GM12878 (cell line): ENCODE results near the gene DLGAP5. TPM values are rescaled to one million over a fixed set of nuclear protein-coding genes. Genes with fewer than 3 reads are reported as not detected.

Experiments
- ATAC-seq: fragments of 200-7000 bp; cut with Tn5 transposase; 3 replicates; pipeline ENCODE4 v1.9.1; 2020; ENCODE audit warnings: mild to moderate bottlenecking, moderate library complexity
- BruUV-seq: library from RNA; stranded (reverse); fragments of 400-500 nt; replicated peaks from 2 replicates; lab custom pipeline; 2021; lab: Mats Ljungman, UMichigan
- CTCF ChIA-PET: fragments of 300-600 bp; sonication (Branson Sonifier 250); formaldehyde crosslinking; extraction: SDS; loops from one replicate; lab custom pipeline; 2021; ENCODE audit warnings: inconsistent platforms; lab: Yijun Ruan, JAX
- POLR2A ChIA-PET: fragments of 350-600 bp; formaldehyde crosslinking; extraction: SDS; loops from one replicate; lab custom pipeline; 2021; ENCODE audit warnings: inconsistent platforms; lab: Charles Lee
- RAD21 ChIA-PET: fragments of 300-600 bp; sonication (Branson Sonifier 250); formaldehyde crosslinking; loops from one replicate; lab custom pipeline; 2023; ENCODE audit warnings: antibody characterized with exemption; ENCODE audit not compliant: unreplicated experiment; lab: Charles Lee
- SMC1A ChIA-PET: fragments of 300-600 bp; sonication (Branson Sonifier 250); formaldehyde crosslinking; loops from one replicate; lab custom pipeline; 2023; ENCODE audit not compliant: unreplicated experiment, uncharacterized antibody; lab: Charles Lee
- DNase-seq: peaks from one replicate; pipeline ENCODE4 v3.0.0-alpha.2; 2011; ENCODE audit warnings: low read depth, low spot score
- FAIRE-seq: peaks from 3 replicates; lab custom pipeline; 2011; peaks lifted over from hg19 to GRCh38; lab: Jason Lieb, UNC
- H2AFZ ChIP-seq: 2 replicates; pipeline ENCODE4 v1.6.0; 2011; ENCODE audit warnings: low read depth, low read length, control low read depth; ENCODE audit not compliant: control insufficient read depth
- H3K27ac ChIP-seq: 2 replicates; pipeline ENCODE4 v1.5.1; 2011; ENCODE audit warnings: control low read depth; ENCODE audit not compliant: control insufficient read depth, insufficient read depth
- H3K27me3 ChIP-seq, 2 experiments: replicated peaks in 1 of 2; 2 replicates each; pipeline versions ENCODE4 v1.6.0 to v1.6.1; 2011; ENCODE audit warnings: low read length in 1 of 2; ENCODE audit not compliant: control insufficient read depth in 2 of 2, insufficient read depth in 2 of 2
- H3K36me3 ChIP-seq, 2 experiments: 2 replicates each; pipeline ENCODE4 v1.5.1; 2011; ENCODE audit warnings: low read length in 1 of 2; ENCODE audit not compliant: control insufficient read depth in 2 of 2, insufficient read depth in 2 of 2
- H3K4me1 ChIP-seq: 2 replicates; pipeline ENCODE4 v1.6.1; 2011; ENCODE audit warnings: mild to moderate bottlenecking, low read length, moderate library complexity, mixed read lengths; ENCODE audit not compliant: control insufficient read depth, insufficient read depth
- H3K4me2 ChIP-seq: 2 replicates; pipeline ENCODE4 v1.6.0; 2011; ENCODE audit warnings: control low read depth; ENCODE audit not compliant: control insufficient read depth, insufficient read depth
- H3K4me3 ChIP-seq: fragments of 200-600 bp; sonication (generic); 2 replicates; pipeline ENCODE4 v1.5.1; 2016
- H3K79me2 ChIP-seq: 2 replicates; pipeline ENCODE4 v1.6.0; 2011; ENCODE audit warnings: low read length; ENCODE audit not compliant: control insufficient read depth, insufficient read depth
- H3K9ac ChIP-seq: 2 replicates; pipeline ENCODE4 v1.8.0; 2011; ENCODE audit warnings: low read length, control low read depth, mixed read lengths; ENCODE audit not compliant: control insufficient read depth, insufficient read depth
- H3K9me3 ChIP-seq: replicated peaks from 3 replicates; pipeline ENCODE4 v1.5.1; 2011; ENCODE audit warnings: mild to moderate bottlenecking, low read length; ENCODE audit not compliant: control insufficient read depth, insufficient read depth
- H4K20me1 ChIP-seq: 2 replicates; pipeline ENCODE4 v1.6.0; 2011; ENCODE audit not compliant: control insufficient read depth, insufficient read depth
- BMI1 ChIP-seq: fragments of 450-650 bp; IDR thresholded peaks from 2 replicates; pipeline ENCODE4 v1.6.1; 2016; ENCODE audit warnings: mild to moderate bottlenecking, moderate library complexity, borderline replicate concordance
- CBFB ChIP-seq: IDR thresholded peaks from 2 replicates; pipeline ENCODE4 v1.6.1; 2016; ENCODE audit warnings: antibody characterized with exemption, low read depth
- CREM ChIP-seq: IDR thresholded peaks from 2 replicates; pipeline ENCODE4 v1.6.1; 2014; ENCODE audit warnings: antibody characterized with exemption, low read depth
- KDM1A ChIP-seq: fragments of 200-600 bp; sonication (generic); IDR thresholded peaks from 2 replicates; pipeline ENCODE4 v1.6.1; 2016; ENCODE audit warnings: borderline replicate concordance
- KLF5 ChIP-seq: fragments of 450-650 bp; IDR thresholded peaks from 2 replicates; pipeline ENCODE4 v1.6.1; 2014; ENCODE audit warnings: mild to moderate bottlenecking; ENCODE audit not compliant: partially characterized antibody
- PAX5 ChIP-seq: IDR thresholded peaks from 2 replicates; pipeline ENCODE4 v1.6.1; 2011; ENCODE audit warnings: low read depth, low read length, borderline replicate concordance
- RFX5 ChIP-seq: IDR thresholded peaks from 2 replicates; pipeline ENCODE4 v1.6.1; 2011; ENCODE audit warnings: low read depth, low read length, improper control_type of control experiment
- TCF7 ChIP-seq: IDR thresholded peaks from 2 replicates; pipeline ENCODE4 v1.6.1; 2014; ENCODE audit warnings: antibody characterized with exemption, borderline replicate concordance
- YBX1 ChIP-seq: fragments of 450-650 bp; IDR thresholded peaks from 2 replicates; pipeline ENCODE4 v1.6.1; 2016; ENCODE audit warnings: antibody characterized with exemption
- ZNF24 ChIP-seq: fragments of 450-650 bp; IDR thresholded peaks from 2 replicates; pipeline ENCODE4 v1.6.1; 2017; ENCODE audit warnings: antibody characterized with exemption, mild to moderate bottlenecking
- WGBS: methylation state at CpG from one replicate; pipeline ENCODE4 v1.1.6; 2016; ENCODE audit warnings: low lambda C conversion rate; ENCODE audit not compliant: insufficient replicate concordance, insufficient coverage; ENCODE audit errors: missing lambda C conversion rate; 5-methylcytosine and 5-hydroxymethylcytosine counted together
- in situ Hi-C: fragments of 300-500 bp; cut with MboI; formaldehyde crosslinking; loops from 9 replicates; pipeline ENCODE4 v1.14.3; 2018; ENCODE audit warnings: mixed read lengths
- intact Hi-C: fragments of 100-400 bp; cut with micrococcal nuclease; formaldehyde crosslinking; loops from one replicate; pipeline ENCODE4 v1.14.2; 2022; ENCODE audit not compliant: unreplicated experiment
- polyA plus RNA-seq, 11 experiments: library from polyadenylated mRNA; depleted of rRNA in 4 of 11; unstranded in 6 of 11; stranded (reverse) in 5 of 11; fragments of >200 nt; fragmentation: Nextera tagmentation in 4 of 11; fragmentation: Illumina TruSeq in 1 of 11; extraction: Ambion mirVana in 4 of 11; extraction: Trizol in 1 of 11; gene quantifications; 1 replicate in 1 of 11; 2 replicates in 10 of 11; pipeline versions ENCODE4 v1.2.1 to v1.2.3, GENCODE V29; 2011 to 2016; ENCODE audit warnings: inconsistent platforms in 2 of 11, missing spikeins in 2 of 11, low read depth in 1 of 11
- total RNA-seq, 4 experiments: library from RNA; depleted of rRNA in 3 of 4; stranded (reverse); fragments of >200 nt in 3 of 4; fragmentation: Illumina TruSeq in 1 of 4; extraction: Trizol in 1 of 4; gene quantifications; 2 replicates each; pipeline versions ENCODE4 v1.2.1 to v1.2.3, GENCODE V29; 2013 to 2021
- TF ChIP-seq, protein P1 (sequence below): IDR thresholded peaks from 2 replicates; pipeline ENCODE4 v1.6.1; 2012; ENCODE audit warnings: low read depth, low read length, improper control_type of control experiment
- TF ChIP-seq, protein P2 (sequence below): IDR thresholded peaks from 2 replicates; pipeline ENCODE4 v1.6.1; 2011; ENCODE audit warnings: low read depth, low read length, improper control_type of control experiment, borderline replicate concordance
- TF ChIP-seq, protein P3 (sequence below): IDR thresholded peaks from 2 replicates; pipeline ENCODE4 v1.6.1; 2012; ENCODE audit warnings: mild to moderate bottlenecking, low read depth, low read length
- TF ChIP-seq, protein P4 (sequence below): fragments of 450-650 bp; IDR thresholded peaks from 2 replicates; pipeline ENCODE4 v1.6.1; 2017; ENCODE audit warnings: mild to moderate bottlenecking, moderate library complexity

The DLGAP5 gene
- total and polyA plus RNA-seq, 10 of the 15 experiments (the other 5 are each of a cell fraction or from before 2014, with no cell fraction given) = 40.9 to 106 (median 67.6) TPM

DNA sequence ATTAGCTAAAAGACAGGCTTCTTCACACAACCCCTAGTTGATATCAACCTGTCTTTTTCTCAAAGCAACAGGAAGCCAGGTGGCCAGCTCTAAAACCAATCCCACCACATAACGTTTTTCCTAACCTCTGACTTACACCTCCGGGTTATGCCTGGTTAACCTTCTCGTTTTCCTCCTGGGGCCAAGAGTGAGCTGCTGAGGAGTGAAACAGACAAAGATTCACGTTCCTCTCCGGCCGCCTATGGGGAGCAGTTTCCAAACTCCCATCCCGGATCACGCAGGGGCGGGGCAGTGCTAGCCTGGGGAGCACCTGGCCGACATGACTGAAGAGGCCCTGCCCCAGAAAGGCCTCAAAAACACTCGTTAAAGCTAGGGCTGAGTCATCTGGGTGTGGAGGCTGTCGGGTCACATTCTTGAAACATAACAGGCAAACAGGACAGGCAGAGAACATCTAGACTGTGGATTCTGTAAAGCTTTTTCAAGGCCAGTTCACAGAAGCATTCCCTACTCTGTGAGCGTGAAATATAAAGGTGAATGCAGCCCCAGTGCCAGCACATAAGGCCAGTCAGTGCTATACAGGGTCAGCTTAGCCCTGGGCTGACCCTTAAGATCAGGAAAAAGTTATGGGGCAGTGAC, 88.3 kb downstream of the DLGAP5 start:
- Histone ChIP-seq H2AFZ (peak overlapping the region; percentile 63), H3K9ac (peak overlapping the region; percentile 77), H3K4me3 (peak overlapping the region; percentile 2; the same call in 1 of the 2 replicates), H3K36me3 (no peaks in the 10 kb centered on the region), H3K27ac (peak overlapping the region; percentile 99), H3K4me2 (peak overlapping the region; percentile 94), H3K9me3 (peaks cover 6% of the 10 kb centered on the region; the same call in 2 of the 3 replicates), H4K20me1 (no peaks in the 10 kb centered on the region), H3K79me2 (no peaks in the 10 kb centered on the region), H3K27me3 (no peaks in the 10 kb centered on the region), H3K4me1 (peaks cover 57% of the 10 kb centered on the region)
- intact Hi-C loops (loop anchor here (2.0 to 10.0 kb wide), 3 partner anchors 52 to 172 kb away; partner anchors contain the start of genes DLGAP5, FBXO34 and MAPK1IP1L), in situ Hi-C loops (no loop called here)
- ChIA-PET RAD21 (interaction anchor here (0.5 to 3.2 kb wide), 17 partner anchors 11 to 200 kb away, joined by 3 to 27 read pairs (median 4); partner anchors contain the start of genes DLGAP5, GCH1, LGALS3 and MAPK1IP1L), POLR2A (interaction anchor here (0.6 to 2.8 kb wide), 13 partner anchors 15 to 224 kb away, joined by 3 to 14 read pairs (median 7); partner anchors contain the start of genes LGALS3 and MAPK1IP1L), SMC1A (interaction anchor here (0.7 to 4.1 kb wide), 30 partner anchors 8 to 255 kb away, joined by 3 to 42 read pairs (median 4); partner anchors contain the start of genes DLGAP5, LGALS3 and MAPK1IP1L), CTCF (interaction anchor here (0.6 to 3.6 kb wide), 15 partner anchors 11 to 169 kb away, joined by 3 to 15 read pairs (median 3); no protein-coding TSS in a partner anchor)
- no TSS peak for BruUV-seq
- WGBS = under 1% methylated on average over 13 of the region's 13 CpGs
- peak; percentile 71 for ATAC-seq
- peak; percentile 94 for FAIRE-seq
- DNase-seq = peak; percentile 95
- TF ChIP-seq BMI1 (no peak), CBFB (no peak), KDM1A (no peak), PAX5 (peak; percentile 79), YBX1 (no peak), ZNF24 (0 out of 2 replicates have a peak, but pooled peaks have one; percentile 51), TCF7 (no peak; the same call in 1 of the 2 replicates), CREM (no peak; the same call in 1 of the 2 replicates), RFX5 (0 out of 2 replicates have a peak, but pooled peaks have one; percentile 33), KLF5 (peak; percentile 36)
- TF ChIP-seq, protein P1, sequence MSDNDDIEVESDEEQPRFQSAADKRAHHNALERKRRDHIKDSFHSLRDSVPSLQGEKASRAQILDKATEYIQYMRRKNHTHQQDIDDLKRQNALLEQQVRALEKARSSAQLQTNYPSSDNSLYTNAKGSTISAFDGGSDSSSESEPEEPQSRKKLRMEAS = peak; percentile 56; the same call in 1 of the 2 replicates
- TF ChIP-seq, protein P2, sequence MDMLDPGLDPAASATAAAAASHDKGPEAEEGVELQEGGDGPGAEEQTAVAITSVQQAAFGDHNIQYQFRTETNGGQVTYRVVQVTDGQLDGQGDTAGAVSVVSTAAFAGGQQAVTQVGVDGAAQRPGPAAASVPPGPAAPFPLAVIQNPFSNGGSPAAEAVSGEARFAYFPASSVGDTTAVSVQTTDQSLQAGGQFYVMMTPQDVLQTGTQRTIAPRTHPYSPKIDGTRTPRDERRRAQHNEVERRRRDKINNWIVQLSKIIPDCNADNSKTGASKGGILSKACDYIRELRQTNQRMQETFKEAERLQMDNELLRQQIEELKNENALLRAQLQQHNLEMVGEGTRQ = no peak
- TF ChIP-seq, protein P3, sequence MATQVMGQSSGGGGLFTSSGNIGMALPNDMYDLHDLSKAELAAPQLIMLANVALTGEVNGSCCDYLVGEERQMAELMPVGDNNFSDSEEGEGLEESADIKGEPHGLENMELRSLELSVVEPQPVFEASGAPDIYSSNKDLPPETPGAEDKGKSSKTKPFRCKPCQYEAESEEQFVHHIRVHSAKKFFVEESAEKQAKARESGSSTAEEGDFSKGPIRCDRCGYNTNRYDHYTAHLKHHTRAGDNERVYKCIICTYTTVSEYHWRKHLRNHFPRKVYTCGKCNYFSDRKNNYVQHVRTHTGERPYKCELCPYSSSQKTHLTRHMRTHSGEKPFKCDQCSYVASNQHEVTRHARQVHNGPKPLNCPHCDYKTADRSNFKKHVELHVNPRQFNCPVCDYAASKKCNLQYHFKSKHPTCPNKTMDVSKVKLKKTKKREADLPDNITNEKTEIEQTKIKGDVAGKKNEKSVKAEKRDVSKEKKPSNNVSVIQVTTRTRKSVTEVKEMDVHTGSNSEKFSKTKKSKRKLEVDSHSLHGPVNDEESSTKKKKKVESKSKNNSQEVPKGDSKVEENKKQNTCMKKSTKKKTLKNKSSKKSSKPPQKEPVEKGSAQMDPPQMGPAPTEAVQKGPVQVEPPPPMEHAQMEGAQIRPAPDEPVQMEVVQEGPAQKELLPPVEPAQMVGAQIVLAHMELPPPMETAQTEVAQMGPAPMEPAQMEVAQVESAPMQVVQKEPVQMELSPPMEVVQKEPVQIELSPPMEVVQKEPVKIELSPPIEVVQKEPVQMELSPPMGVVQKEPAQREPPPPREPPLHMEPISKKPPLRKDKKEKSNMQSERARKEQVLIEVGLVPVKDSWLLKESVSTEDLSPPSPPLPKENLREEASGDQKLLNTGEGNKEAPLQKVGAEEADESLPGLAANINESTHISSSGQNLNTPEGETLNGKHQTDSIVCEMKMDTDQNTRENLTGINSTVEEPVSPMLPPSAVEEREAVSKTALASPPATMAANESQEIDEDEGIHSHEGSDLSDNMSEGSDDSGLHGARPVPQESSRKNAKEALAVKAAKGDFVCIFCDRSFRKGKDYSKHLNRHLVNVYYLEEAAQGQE = no peak
- TF ChIP-seq, protein P4, sequence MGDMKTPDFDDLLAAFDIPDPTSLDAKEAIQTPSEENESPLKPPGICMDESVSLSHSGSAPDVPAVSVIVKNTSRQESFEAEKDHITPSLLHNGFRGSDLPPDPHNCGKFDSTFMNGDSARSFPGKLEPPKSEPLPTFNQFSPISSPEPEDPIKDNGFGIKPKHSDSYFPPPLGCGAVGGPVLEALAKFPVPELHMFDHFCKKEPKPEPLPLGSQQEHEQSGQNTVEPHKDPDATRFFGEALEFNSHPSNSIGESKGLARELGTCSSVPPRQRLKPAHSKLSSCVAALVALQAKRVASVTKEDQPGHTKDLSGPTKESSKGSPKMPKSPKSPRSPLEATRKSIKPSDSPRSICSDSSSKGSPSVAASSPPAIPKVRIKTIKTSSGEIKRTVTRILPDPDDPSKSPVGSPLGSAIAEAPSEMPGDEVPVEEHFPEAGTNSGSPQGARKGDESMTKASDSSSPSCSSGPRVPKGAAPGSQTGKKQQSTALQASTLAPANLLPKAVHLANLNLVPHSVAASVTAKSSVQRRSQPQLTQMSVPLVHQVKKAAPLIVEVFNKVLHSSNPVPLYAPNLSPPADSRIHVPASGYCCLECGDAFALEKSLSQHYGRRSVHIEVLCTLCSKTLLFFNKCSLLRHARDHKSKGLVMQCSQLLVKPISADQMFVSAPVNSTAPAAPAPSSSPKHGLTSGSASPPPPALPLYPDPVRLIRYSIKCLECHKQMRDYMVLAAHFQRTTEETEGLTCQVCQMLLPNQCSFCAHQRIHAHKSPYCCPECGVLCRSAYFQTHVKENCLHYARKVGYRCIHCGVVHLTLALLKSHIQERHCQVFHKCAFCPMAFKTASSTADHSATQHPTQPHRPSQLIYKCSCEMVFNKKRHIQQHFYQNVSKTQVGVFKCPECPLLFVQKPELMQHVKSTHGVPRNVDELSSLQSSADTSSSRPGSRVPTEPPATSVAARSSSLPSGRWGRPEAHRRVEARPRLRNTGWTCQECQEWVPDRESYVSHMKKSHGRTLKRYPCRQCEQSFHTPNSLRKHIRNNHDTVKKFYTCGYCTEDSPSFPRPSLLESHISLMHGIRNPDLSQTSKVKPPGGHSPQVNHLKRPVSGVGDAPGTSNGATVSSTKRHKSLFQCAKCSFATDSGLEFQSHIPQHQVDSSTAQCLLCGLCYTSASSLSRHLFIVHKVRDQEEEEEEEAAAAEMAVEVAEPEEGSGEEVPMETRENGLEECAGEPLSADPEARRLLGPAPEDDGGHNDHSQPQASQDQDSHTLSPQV = peak; percentile 77
